TTC549 (cell line): Measurements from ENCODE around the gene DEFB112.

Source experiments
- FAIRE-seq: peaks from 2 replicates; lab custom pipeline; 2012; peaks lifted over from hg19 to GRCh38; lab: Jason Lieb, UNC

Gene DEFB112

GRCh38 chr6:50049829-50050228 lies at the start of gene DEFB112:
TSS of gene DEFB112 (minus strand) at chr6:50049929. CDS start at chr6:50049869, 60 bp downstream.
- no peak for FAIRE-seq

- no peak for FAIRE-seq
Observed at GRCh38 chr6:50098641-50098993, 48.9 kb upstream of the DEFB112 start.

- no peak for FAIRE-seq
Observed at GRCh38 chr6:50097966-50098640, 48.4 kb upstream of the DEFB112 start.

GRCh38 chr6:50096296-50096695 lies 46.6 kb upstream of the DEFB112 start:
- no peak for FAIRE-seq

- no peak for FAIRE-seq
Observed at GRCh38 chr6:50093938-50094272, 44.2 kb upstream of the DEFB112 start.

GRCh38 chr6:50093116-50093937 lies 43.6 kb upstream of the DEFB112 start:
- FAIRE-seq, result no peak

GRCh38 chr6:50091641-50092040 lies 41.9 kb upstream of the DEFB112 start:
- FAIRE-seq, result no peak

GRCh38 chr6:50089911-50090310 lies 40.2 kb upstream of the DEFB112 start:
- FAIRE-seq, result no peak

GRCh38 chr6:50087231-50087954 lies 37.7 kb upstream of the DEFB112 start:
- FAIRE-seq, result no peak

- no peak for FAIRE-seq
Observed at GRCh38 chr6:50077385-50077784, 27.7 kb upstream of the DEFB112 start.

GRCh38 chr6:50076431-50076830 lies 26.7 kb upstream of the DEFB112 start:
- FAIRE-seq, result no peak

- no peak for FAIRE-seq
Observed at GRCh38 chr6:50071921-50072320, 22.2 kb upstream of the DEFB112 start.

- no peak for FAIRE-seq
Observed at GRCh38 chr6:50070101-50070500, 20.4 kb upstream of the DEFB112 start.

GRCh38 chr6:50062051-50062450 lies 12.3 kb upstream of the DEFB112 start:
- FAIRE-seq, result no peak

- FAIRE-seq, result no peak
Observed at GRCh38 chr6:50056242-50056641, 6.5 kb upstream of the DEFB112 start.

- no peak for FAIRE-seq
Observed at GRCh38 chr6:50047026-50047425, 2.7 kb downstream of the DEFB112 start.

GRCh38 chr6:50030777-50031562 lies 18.8 kb downstream of the DEFB112 start:
- FAIRE-seq, result no peak

- no peak for FAIRE-seq
Observed at GRCh38 chr6:50030350-50030749, 19.4 kb downstream of the DEFB112 start.

GRCh38 chr6:50025258-50025657 lies 24.5 kb downstream of the DEFB112 start:
- no peak for FAIRE-seq

- no peak for FAIRE-seq
Observed at GRCh38 chr6:50021894-50022293, 27.8 kb downstream of the DEFB112 start, which contains the start of gene DEFB110. TSS of gene DEFB110 (minus strand) at chr6:50021994. CDS start at chr6:50021935, 59 bp downstream.

- FAIRE-seq, result no peak
Observed at GRCh38 chr6:50007819-50008218, 41.9 kb downstream of the DEFB112 start.

- no peak for FAIRE-seq
Observed at GRCh38 chr6:50003139-50003538, 46.6 kb downstream of the DEFB112 start.
